HEK293 (cell line): Measurements from ENCODE around the gene SCAF1.

Experiments used
- BCL11B ChIP-seq: fragments of 450-650 bp; formaldehyde crosslinking; IDR thresholded peaks from 2 replicates; pipeline ENCODE4 v1.5.1; 2016; ENCODE audit warnings: low read depth, missing biosample characterization, missing genetic modification characterization
- HOXA7 ChIP-seq: sonication (generic); formaldehyde crosslinking; IDR thresholded peaks from 2 replicates; pipeline ENCODE4 v1.8.1; 2022; ENCODE audit warnings: missing genetic modification reagents, borderline replicate concordance
- YY1 ChIP-seq: fragments of 450-650 bp; formaldehyde crosslinking; IDR thresholded peaks from 2 replicates; pipeline ENCODE4 v1.5.1; 2018; ENCODE audit warnings: missing biosample characterization, missing genetic modification characterization
- ZFP41 ChIP-seq: fragments of 450-650 bp; formaldehyde crosslinking; IDR thresholded peaks from 2 replicates; pipeline ENCODE4 v1.5.1; 2016; ENCODE audit warnings: missing biosample characterization, missing genetic modification characterization, borderline replicate concordance
- ZNF121 ChIP-seq: fragments of 450-650 bp; formaldehyde crosslinking; IDR thresholded peaks from 2 replicates; pipeline ENCODE4 v1.5.1; 2016; ENCODE audit warnings: missing biosample characterization, missing genetic modification characterization
- ZNF426 ChIP-seq: fragments of 450-650 bp; formaldehyde crosslinking; IDR thresholded peaks from 2 replicates; pipeline ENCODE4 v1.5.1; 2017; ENCODE audit warnings: missing biosample characterization, missing genetic modification characterization, mild to moderate bottlenecking, inconsistent platforms, moderate library complexity
- TF ChIP-seq, protein P1 (sequence below): fragments of 450-650 bp; formaldehyde crosslinking; IDR thresholded peaks from 2 replicates; pipeline ENCODE4 v1.5.1; 2016; ENCODE audit warnings: missing biosample characterization, missing genetic modification characterization

DNA sequence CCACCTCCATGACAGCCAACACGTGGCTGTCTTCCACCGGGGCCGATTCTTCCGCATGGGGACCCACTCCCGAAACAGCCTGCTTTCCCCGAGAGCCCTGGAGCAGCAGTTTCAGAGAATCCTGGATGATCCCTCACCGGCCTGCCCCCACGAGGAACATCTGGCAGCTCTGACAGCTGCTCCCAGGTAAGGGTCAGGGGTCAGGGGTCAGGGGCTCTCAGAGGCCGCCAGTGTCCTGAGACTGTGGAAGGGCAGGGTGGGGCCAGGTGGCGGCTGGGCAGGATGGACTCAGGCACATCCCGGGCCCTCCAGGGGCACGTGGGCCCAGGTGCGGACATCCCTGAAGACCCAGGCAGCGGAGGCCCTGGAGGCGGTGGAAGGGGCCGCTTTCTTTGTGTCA is 63.9 kb downstream of the SCAF1 start:
- TF ChIP-seq BCL11B = no peak
- TF ChIP-seq, protein P1, sequence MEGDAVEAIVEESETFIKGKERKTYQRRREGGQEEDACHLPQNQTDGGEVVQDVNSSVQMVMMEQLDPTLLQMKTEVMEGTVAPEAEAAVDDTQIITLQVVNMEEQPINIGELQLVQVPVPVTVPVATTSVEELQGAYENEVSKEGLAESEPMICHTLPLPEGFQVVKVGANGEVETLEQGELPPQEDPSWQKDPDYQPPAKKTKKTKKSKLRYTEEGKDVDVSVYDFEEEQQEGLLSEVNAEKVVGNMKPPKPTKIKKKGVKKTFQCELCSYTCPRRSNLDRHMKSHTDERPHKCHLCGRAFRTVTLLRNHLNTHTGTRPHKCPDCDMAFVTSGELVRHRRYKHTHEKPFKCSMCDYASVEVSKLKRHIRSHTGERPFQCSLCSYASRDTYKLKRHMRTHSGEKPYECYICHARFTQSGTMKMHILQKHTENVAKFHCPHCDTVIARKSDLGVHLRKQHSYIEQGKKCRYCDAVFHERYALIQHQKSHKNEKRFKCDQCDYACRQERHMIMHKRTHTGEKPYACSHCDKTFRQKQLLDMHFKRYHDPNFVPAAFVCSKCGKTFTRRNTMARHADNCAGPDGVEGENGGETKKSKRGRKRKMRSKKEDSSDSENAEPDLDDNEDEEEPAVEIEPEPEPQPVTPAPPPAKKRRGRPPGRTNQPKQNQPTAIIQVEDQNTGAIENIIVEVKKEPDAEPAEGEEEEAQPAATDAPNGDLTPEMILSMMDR (tag by site-specific recombination) = no peak
- TF ChIP-seq HOXA7 = no peak
- TF ChIP-seq YY1 (tag by site-specific recombination) = no peak
- TF ChIP-seq ZFP41 (tag by site-specific recombination) = no peak
- no peak for TF ChIP-seq ZNF426 (tag by site-specific recombination)
- TF ChIP-seq ZNF121 (tag by site-specific recombination) = no peak
